ENCODE measurements around the gene TM6SF1.
A peak's percentile ranks its signal among the peaks of the same experiment; 100 is the strongest.
"Not testable (repeated sequence)": the region's sequence is repeated elsewhere in the genome, so short reads cannot be mapped to it uniquely, and the experiment has no call there.

The TM6SF1 gene

GRCh38 chr15:83077491-83078230 lies 29.8 kb upstream of the TM6SF1 start:
- no peak for TF ChIP-seq BHLHE40 (IDR thresholded peaks at IDR 0.05; ENCODE audit: borderline replicate concordance)
- TF ChIP-seq FOXK2 (IDR thresholded peaks at IDR 0.05) = no peak
- no peak for TF ChIP-seq ELF4 (IDR thresholded peaks at IDR 0.05)
- TF ChIP-seq CTBP1 (IDR thresholded peaks at IDR 0.05; ENCODE audit: borderline replicate concordance) = no peak
- no peak for TF ChIP-seq ARNT (IDR thresholded peaks at IDR 0.05)
- no peak for TF ChIP-seq ZNF384 (IDR thresholded peaks at IDR 0.05)
- no peak for TF ChIP-seq SP1 (IDR thresholded peaks at IDR 0.05)
- TF ChIP-seq HDGF (IDR thresholded peaks at IDR 0.05; ENCODE audit: borderline replicate concordance) = no peak
- no peak for TF ChIP-seq SUZ12 (IDR thresholded peaks at IDR 0.05)
- TF ChIP-seq TARDBP (IDR thresholded peaks at IDR 0.05) = no peak
- no peak for TF ChIP-seq PKNOX1 (IDR thresholded peaks at IDR 0.05)
- TF ChIP-seq FOXM1 (IDR thresholded peaks at IDR 0.05; ENCODE audit: borderline replicate concordance) = no peak
- ChIA-PET POLR2A (interaction anchor here (1.1 to 1.6 kb wide), 2 partner anchors 9 to 11 kb away, joined by 3 to 14 read pairs; partner anchors contain the start of gene BTBD1), CTCF (no interaction called here)
- DNase-seq (ENCODE audit: extremely low spot score) = no peak

GRCh38 chr15:83078712-83079111 lies 28.7 kb upstream of the TM6SF1 start:
- TF ChIP-seq FOXK2 (IDR thresholded peaks at IDR 0.05) (no peak), L3MBTL2 (conservative IDR thresholded peaks at IDR 0.05) (no peak), FOXA1 (IDR thresholded peaks at IDR 0.05) (no peak), HDGF (IDR thresholded peaks at IDR 0.05; ENCODE audit: borderline replicate concordance) (no peak), LEF1 (IDR thresholded peaks at IDR 0.05; ENCODE audit: borderline replicate concordance) (no peak), SP1 (IDR thresholded peaks at IDR 0.05) (no peak), ZNF384 (IDR thresholded peaks at IDR 0.05) (no peak), FOXM1 (IDR thresholded peaks at IDR 0.05; ENCODE audit: borderline replicate concordance) (no peak), BHLHE40 (IDR thresholded peaks at IDR 0.05; ENCODE audit: borderline replicate concordance) (no peak)
- DNase-seq (ENCODE audit: extremely low spot score) = no peak
- ChIA-PET POLR2A (no interaction called here), CTCF (no interaction called here)

- ChIA-PET CTCF (no interaction called here), POLR2A (no interaction called here)
- DNase-seq (ENCODE audit: extremely low spot score) = no peak
- TF ChIP-seq BHLHE40 (IDR thresholded peaks at IDR 0.05; ENCODE audit: borderline replicate concordance) (no peak), PKNOX1 (IDR thresholded peaks at IDR 0.05) (0 out of 2 replicates have a peak, but pooled peaks have one; percentile 10)
Measured at GRCh38 chr15:83081256-83082014, 26.0 kb upstream of the TM6SF1 start.

- no peak for TF ChIP-seq ARNT (IDR thresholded peaks at IDR 0.05)
- TF ChIP-seq BHLHE40 (IDR thresholded peaks at IDR 0.05; ENCODE audit: borderline replicate concordance) = no peak
- TF ChIP-seq HDGF (IDR thresholded peaks at IDR 0.05; ENCODE audit: borderline replicate concordance) = no peak
- TF ChIP-seq TARDBP (IDR thresholded peaks at IDR 0.05) = no peak
- no peak for TF ChIP-seq LEF1 (IDR thresholded peaks at IDR 0.05; ENCODE audit: borderline replicate concordance)
- no peak for TF ChIP-seq FOXK2 (IDR thresholded peaks at IDR 0.05)
- TF ChIP-seq L3MBTL2 (conservative IDR thresholded peaks at IDR 0.05) = no peak
- ChIA-PET CTCF (no interaction called here), POLR2A (interaction anchor here (1.6 kb wide), 1 partner anchor 15 kb away, joined by 4 read pairs; no protein-coding TSS in a partner anchor)
- DNase-seq (ENCODE audit: extremely low spot score) = no peak
Measured at GRCh38 chr15:83082730-83083386, 24.6 kb upstream of the TM6SF1 start.

GRCh38 chr15:83085461-83085860 lies 22.0 kb upstream of the TM6SF1 start:
- CTCF ChIA-PET = not testable (repeated sequence)

GRCh38 chr15:83085864-83086552 lies 21.4 kb upstream of the TM6SF1 start:
- CTCF ChIA-PET; POLR2A ChIA-PET; DNase-seq (ENCODE audit: extremely low spot score): not testable (repeated sequence)

More at GRCh38 chr15:83085461-83085860, 22.0 kb upstream of the TM6SF1 start:
- DNase-seq (ENCODE audit: extremely low spot score); POLR2A ChIA-PET: not testable (repeated sequence)

- CTCF ChIA-PET = interaction anchor here (0.7 kb wide), 1 partner anchor 22 kb away, joined by 3 read pairs; no protein-coding TSS in a partner anchor
- DNase-seq (ENCODE audit: extremely low spot score) = no peak
- TF ChIP-seq SUZ12 (IDR thresholded peaks at IDR 0.05) (no peak), FOXK2 (IDR thresholded peaks at IDR 0.05) (no peak), HDGF (IDR thresholded peaks at IDR 0.05; ENCODE audit: borderline replicate concordance) (no peak), FOXM1 (IDR thresholded peaks at IDR 0.05; ENCODE audit: borderline replicate concordance) (no peak), L3MBTL2 (conservative IDR thresholded peaks at IDR 0.05) (no peak), PKNOX1 (IDR thresholded peaks at IDR 0.05) (no peak), BHLHE40 (IDR thresholded peaks at IDR 0.05; ENCODE audit: borderline replicate concordance) (no peak), FOXA1 (IDR thresholded peaks at IDR 0.05) (no peak), TARDBP (IDR thresholded peaks at IDR 0.05) (no peak), ELF4 (IDR thresholded peaks at IDR 0.05) (no peak), ZNF384 (IDR thresholded peaks at IDR 0.05) (no peak)
- POLR2A ChIA-PET = interaction anchor here (1.1 kb wide), 1 partner anchor 20 kb away, joined by 3 read pairs; the partner anchor contains the start of gene BTBD1
Measured at GRCh38 chr15:83087576-83087975, 19.9 kb upstream of the TM6SF1 start.

Data from HEK293T (cell line).